ENCODE data around the gene CHST8. TPM values are rescaled to one million over a fixed set of nuclear protein-coding genes. Genes with fewer than 3 reads are reported as not detected.

The CHST8 gene
- total RNA-seq, 5 donors from 2014 or later (not counting 1 experiment from before 2014, with no cell fraction given): not detected

- 72% methylated on average over 6 of the region's 9 CpGs for WGBS (ENCODE audit: insufficient coverage)
- H3K4me1 ChIP-seq (ENCODE audit: control insufficient read depth in 1 of 2, extremely low read depth in 1 of 2, insufficient read depth in 2 of 2, low read length in 2 of 2): no peaks in the 10 kb centered on the region
- ChIA-PET CTCF (no interaction called here), POLR2A (no interaction called here)
- no peak overlapping the region for H3K27ac ChIP-seq (ENCODE audit: low read length)
- H3K27me3 ChIP-seq (replicated peaks in 1 of 2; ENCODE audit: control insufficient read depth in 2 of 2, extremely low read depth in 1 of 2, insufficient read depth in 2 of 2, low read length in 1 of 2): peaks cover 0 to 15% of the 10 kb centered on the region in 2 experiments
- H3K36me3 Mint-ChIP-seq: no peaks in the 10 kb centered on the region
- peaks cover 10 to 14% of the 10 kb centered on the region in 2 donors for H3K27me3 Mint-ChIP-seq
- no peak overlapping the region for H3K4me3 ChIP-seq (ENCODE audit: control insufficient read depth in 1 of 2, extremely low read depth in 1 of 2, low read length in 1 of 2)
- H3K4me3 Mint-ChIP-seq: no peak overlapping the region
- no peak for ATAC-seq (replicated peaks in 1 of 4)
- no peak for DNase-seq
- H3K9me3 ChIP-seq: no peaks in the 10 kb centered on the region
- H3K9me3 Mint-ChIP-seq: no peaks in the 10 kb centered on the region
- no peaks in the 10 kb centered on the region for H3K36me3 ChIP-seq (ENCODE audit: control insufficient read depth in 2 of 2, extremely low read depth in 1 of 2, insufficient read depth in 1 of 2, low read length in 1 of 2)
- no peaks in the 10 kb centered on the region for H3K4me1 Mint-ChIP-seq
- no peak overlapping the region for H3K27ac Mint-ChIP-seq
Observed at GRCh38 chr19:33644284-33644836, 22.6 kb downstream of the CHST8 start.

- Mint-ChIP-seq H3K27me3 (peaks cover 0 to 10% of the 10 kb centered on the region in 2 donors), H3K36me3 (no peaks in the 10 kb centered on the region), H3K4me3 (no peak overlapping the region), H3K4me1 (no peaks in the 10 kb centered on the region), H3K9me3 (no peaks in the 10 kb centered on the region), H3K27ac (no peak overlapping the region)
- no peak overlapping the region for H3K4me3 ChIP-seq (ENCODE audit: control insufficient read depth in 1 of 2, extremely low read depth in 1 of 2, low read length in 1 of 2)
- H3K27ac ChIP-seq (ENCODE audit: low read length): no peak overlapping the region
- WGBS (ENCODE audit: insufficient coverage): 75% methylated on average over 1 of the region's 4 CpGs
- no peak for ATAC-seq (replicated peaks in 1 of 4)
- ChIA-PET CTCF (no interaction called here), POLR2A (no interaction called here)
- no peaks in the 10 kb centered on the region for H3K36me3 ChIP-seq (ENCODE audit: control insufficient read depth in 2 of 2, extremely low read depth in 1 of 2, insufficient read depth in 1 of 2, low read length in 1 of 2)
- peaks cover 0 to 6% of the 10 kb centered on the region in 2 experiments for H3K27me3 ChIP-seq (replicated peaks in 1 of 2; ENCODE audit: control insufficient read depth in 2 of 2, extremely low read depth in 1 of 2, insufficient read depth in 2 of 2, low read length in 1 of 2)
- no peaks in the 10 kb centered on the region for H3K4me1 ChIP-seq (ENCODE audit: control insufficient read depth in 1 of 2, extremely low read depth in 1 of 2, insufficient read depth in 2 of 2, low read length in 2 of 2)
- DNase-seq: no peak
- no peaks in the 10 kb centered on the region for H3K9me3 ChIP-seq
Observed at GRCh38 chr19:33646306-33646705, 24.6 kb downstream of the CHST8 start.

GRCh38 chr19:33647146-33647545 lies 25.4 kb downstream of the CHST8 start:
- no peaks in the 10 kb centered on the region for H3K9me3 ChIP-seq
- WGBS (ENCODE audit: insufficient coverage): 83% methylated on average over 6 of the region's 6 CpGs
- H3K36me3 Mint-ChIP-seq: no peaks in the 10 kb centered on the region
- no peak for ATAC-seq (replicated peaks in 1 of 4)
- POLR2A ChIA-PET: no interaction called here
- DNase-seq: no peak
- no peak overlapping the region for H3K4me3 ChIP-seq (ENCODE audit: control insufficient read depth in 1 of 2, extremely low read depth in 1 of 2, low read length in 1 of 2)
- peaks cover 0 to 8% of the 10 kb centered on the region in 2 donors for H3K27me3 Mint-ChIP-seq
- H3K4me1 ChIP-seq (ENCODE audit: control insufficient read depth in 1 of 2, extremely low read depth in 1 of 2, insufficient read depth in 2 of 2, low read length in 2 of 2): no peaks in the 10 kb centered on the region
- CTCF ChIA-PET: no interaction called here
- no peaks in the 10 kb centered on the region for H3K4me1 Mint-ChIP-seq
- no peak overlapping the region for H3K4me3 Mint-ChIP-seq
- H3K27me3 ChIP-seq (replicated peaks in 1 of 2; ENCODE audit: control insufficient read depth in 2 of 2, extremely low read depth in 1 of 2, insufficient read depth in 2 of 2, low read length in 1 of 2): peaks cover 0 to under 1% of the 10 kb centered on the region in 2 experiments
- no peak overlapping the region for H3K27ac ChIP-seq (ENCODE audit: low read length)
- peaks cover 0 to 5% (median 2%) of the 10 kb centered on the region in 3 donors for H3K9me3 Mint-ChIP-seq
- H3K27ac Mint-ChIP-seq: no peak overlapping the region
- H3K36me3 ChIP-seq (ENCODE audit: control insufficient read depth in 2 of 2, extremely low read depth in 1 of 2, insufficient read depth in 1 of 2, low read length in 1 of 2): no peaks in the 10 kb centered on the region

- Histone ChIP-seq H3K9me3 (no peaks in the 10 kb centered on the region), H3K27ac (ENCODE audit: low read length) (no peak overlapping the region), H3K4me1 (ENCODE audit: control insufficient read depth in 1 of 2, extremely low read depth in 1 of 2, insufficient read depth in 2 of 2, low read length in 2 of 2) (no peaks in the 10 kb centered on the region), H3K36me3 (ENCODE audit: control insufficient read depth in 2 of 2, extremely low read depth in 1 of 2, insufficient read depth in 1 of 2, low read length in 1 of 2) (no peaks in the 10 kb centered on the region), H3K27me3 (replicated peaks in 1 of 2; ENCODE audit: control insufficient read depth in 2 of 2, extremely low read depth in 1 of 2, insufficient read depth in 2 of 2, low read length in 1 of 2) (peaks cover 2% of the 10 kb centered on the region in 2 experiments), H3K4me3 (ENCODE audit: control insufficient read depth in 1 of 2, extremely low read depth in 1 of 2, low read length in 1 of 2) (no peak overlapping the region)
- POLR2A ChIA-PET: no interaction called here
- DNase-seq (no peak), ATAC-seq (replicated peaks in 1 of 4) (no peak)
- Mint-ChIP-seq H3K4me3 (peak overlapping the region in 1 of 3 donors; percentile 33), H3K36me3 (no peaks in the 10 kb centered on the region), H3K27me3 (peaks cover 1 to 4% of the 10 kb centered on the region in 2 donors), H3K9me3 (peaks cover 2 to 14% (median 6%) of the 10 kb centered on the region in 3 donors), H3K4me1 (no peaks in the 10 kb centered on the region), H3K27ac (peak overlapping the region in 1 of 2 donors; percentile 18)
- CTCF ChIA-PET: no interaction called here
- 63% methylated on average over 1 of the region's 4 CpGs for WGBS (ENCODE audit: insufficient coverage)
Observed at GRCh38 chr19:33649627-33650305, 28.0 kb downstream of the CHST8 start.

- Mint-ChIP-seq H3K27ac (no peak overlapping the region), H3K27me3 (peaks cover 10 to 13% of the 10 kb centered on the region in 2 donors), H3K36me3 (no peaks in the 10 kb centered on the region), H3K9me3 (peaks cover 2 to 14% (median 6%) of the 10 kb centered on the region in 3 donors), H3K4me3 (no peak overlapping the region), H3K4me1 (no peaks in the 10 kb centered on the region)
- ATAC-seq (replicated peaks in 1 of 4): no peak
- ChIA-PET POLR2A (no interaction called here), CTCF (no interaction called here)
- peaks cover 2 to 4% of the 10 kb centered on the region in 2 experiments for H3K27me3 ChIP-seq (replicated peaks in 1 of 2; ENCODE audit: control insufficient read depth in 2 of 2, extremely low read depth in 1 of 2, insufficient read depth in 2 of 2, low read length in 1 of 2)
- no peak overlapping the region for H3K4me3 ChIP-seq (ENCODE audit: control insufficient read depth in 1 of 2, extremely low read depth in 1 of 2, low read length in 1 of 2)
- H3K4me1 ChIP-seq (ENCODE audit: control insufficient read depth in 1 of 2, extremely low read depth in 1 of 2, insufficient read depth in 2 of 2, low read length in 2 of 2): no peaks in the 10 kb centered on the region
- H3K27ac ChIP-seq (ENCODE audit: low read length): no peak overlapping the region
- DNase-seq: no peak
- 88% methylated on average over 1 of the region's 2 CpGs for WGBS (ENCODE audit: insufficient coverage)
- H3K36me3 ChIP-seq (ENCODE audit: control insufficient read depth in 2 of 2, extremely low read depth in 1 of 2, insufficient read depth in 1 of 2, low read length in 1 of 2): no peaks in the 10 kb centered on the region
- no peaks in the 10 kb centered on the region for H3K9me3 ChIP-seq
Observed at GRCh38 chr19:33653684-33654083, 31.9 kb downstream of the CHST8 start.

- 70% methylated on average over 5 of the region's 7 CpGs for WGBS (ENCODE audit: insufficient coverage)
- Histone ChIP-seq H3K9me3 (no peaks in the 10 kb centered on the region), H3K27me3 (replicated peaks in 1 of 2; ENCODE audit: control insufficient read depth in 2 of 2, extremely low read depth in 1 of 2, insufficient read depth in 2 of 2, low read length in 1 of 2) (peaks cover 2 to 10% of the 10 kb centered on the region in 2 experiments), H3K27ac (ENCODE audit: low read length) (no peak overlapping the region), H3K36me3 (ENCODE audit: control insufficient read depth in 2 of 2, extremely low read depth in 1 of 2, insufficient read depth in 1 of 2, low read length in 1 of 2) (no peaks in the 10 kb centered on the region), H3K4me3 (ENCODE audit: control insufficient read depth in 1 of 2, extremely low read depth in 1 of 2, low read length in 1 of 2) (no peak overlapping the region), H3K4me1 (ENCODE audit: control insufficient read depth in 1 of 2, extremely low read depth in 1 of 2, insufficient read depth in 2 of 2, low read length in 2 of 2) (no peaks in the 10 kb centered on the region)
- no peaks in the 10 kb centered on the region for H3K4me1 Mint-ChIP-seq
- CTCF ChIA-PET: no interaction called here
- POLR2A ChIA-PET: no interaction called here
- no peak for ATAC-seq (replicated peaks in 1 of 4)
- H3K27ac Mint-ChIP-seq: no peak overlapping the region
- DNase-seq: no peak
- H3K36me3 Mint-ChIP-seq: no peaks in the 10 kb centered on the region
- peaks cover 2 to 14% (median 6%) of the 10 kb centered on the region in 3 donors for H3K9me3 Mint-ChIP-seq
- H3K4me3 Mint-ChIP-seq: no peak overlapping the region
- peaks cover 10 to 15% of the 10 kb centered on the region in 2 donors for H3K27me3 Mint-ChIP-seq
Observed at GRCh38 chr19:33654840-33655508, 33.2 kb downstream of the CHST8 start.
